Colon (tissue), 2 donors: ENCODE data around the gene CENPQ.

Source experiments
- FAIRE-seq: peaks from 2 replicates; lab custom pipeline; 2012; peaks lifted over from hg19 to GRCh38; lab: Jason Lieb, UNC
- donor health status: control.
- donor health status: control.

The CENPQ gene

DNA sequence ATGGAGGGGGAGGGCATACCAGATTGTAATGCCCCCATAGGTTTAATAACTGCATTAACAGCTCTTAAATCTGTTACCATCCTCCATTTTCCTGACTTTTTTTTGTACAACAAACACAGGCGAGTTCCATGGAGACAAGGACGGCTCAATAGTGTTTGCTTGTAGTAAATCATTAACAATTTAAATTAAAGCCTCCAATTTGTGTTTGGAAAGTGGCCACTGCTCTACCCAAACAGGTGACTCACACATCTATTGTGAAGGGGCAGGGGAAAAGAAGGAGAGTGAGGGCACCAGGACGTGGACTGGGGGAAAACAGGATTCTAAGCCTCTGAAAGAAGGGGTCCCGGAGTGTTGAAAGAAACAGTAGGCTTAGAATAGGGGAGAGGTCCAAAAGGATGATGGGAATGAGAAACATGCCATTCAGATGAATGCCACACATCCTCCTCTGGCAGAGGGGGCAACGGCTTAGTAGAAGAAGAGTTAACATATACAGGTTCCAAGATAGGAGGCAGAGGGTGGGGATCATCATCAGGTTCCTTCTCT, 43.5 kb downstream of the CENPQ start:
- no peak for FAIRE-seq

DNA sequence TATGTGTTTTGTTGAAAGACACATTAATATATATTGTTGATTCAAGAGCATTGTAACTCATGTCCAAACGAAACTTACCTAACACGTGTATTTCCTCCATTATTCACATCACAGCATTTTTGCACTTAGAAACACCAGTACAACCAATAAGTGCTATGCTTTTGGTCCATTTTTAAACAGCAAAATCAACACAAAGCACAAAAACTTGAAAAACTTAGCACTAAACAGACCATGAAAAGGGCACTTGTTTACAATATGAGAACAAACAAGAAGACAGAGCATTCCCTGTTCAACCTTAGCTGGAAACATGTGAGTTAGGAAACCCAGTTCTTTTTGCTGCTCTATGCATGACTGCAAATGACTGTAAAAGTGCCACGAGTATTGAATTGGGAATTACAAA, 46.2 kb downstream of the CENPQ start:
- no peak for FAIRE-seq

DNA sequence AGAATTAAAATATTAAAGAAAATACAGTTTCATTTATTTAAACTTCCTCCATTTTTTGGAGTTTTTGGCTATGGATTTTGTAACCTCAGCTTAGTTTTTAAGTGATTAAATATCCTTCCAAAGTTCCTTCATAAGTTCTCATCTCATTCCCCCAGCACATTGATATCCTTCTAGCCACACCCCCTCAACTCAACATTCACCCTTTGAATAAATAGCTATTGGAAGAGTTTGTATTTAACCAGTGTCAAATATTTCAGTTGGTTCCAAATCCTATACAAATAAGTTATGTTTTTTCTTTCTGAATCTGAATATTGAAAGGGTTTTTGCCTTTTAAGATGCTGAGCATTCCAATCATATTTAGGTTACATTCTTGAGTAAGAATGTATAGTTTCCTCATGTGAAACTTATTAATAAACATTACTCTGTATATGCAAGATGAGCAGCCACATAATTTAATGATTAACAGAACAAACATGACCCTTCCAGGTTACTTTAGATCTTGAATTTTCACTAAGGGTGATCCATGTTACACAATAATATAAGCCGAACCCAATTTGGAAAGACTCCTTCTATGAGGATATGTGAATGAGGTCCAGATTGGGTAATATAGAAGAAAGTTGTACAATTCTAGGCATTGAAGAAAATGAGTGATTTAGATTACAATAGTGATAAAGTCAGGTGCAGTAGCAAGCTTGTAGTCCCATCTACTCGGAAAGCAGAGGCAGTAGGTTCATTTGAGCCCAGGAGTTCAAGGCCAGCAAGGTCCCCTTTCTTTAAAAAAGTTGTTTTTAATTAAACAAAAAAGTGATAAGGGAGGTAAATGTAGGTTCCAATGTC, 50.2 kb downstream of the CENPQ start:
- FAIRE-seq = no peak

DNA sequence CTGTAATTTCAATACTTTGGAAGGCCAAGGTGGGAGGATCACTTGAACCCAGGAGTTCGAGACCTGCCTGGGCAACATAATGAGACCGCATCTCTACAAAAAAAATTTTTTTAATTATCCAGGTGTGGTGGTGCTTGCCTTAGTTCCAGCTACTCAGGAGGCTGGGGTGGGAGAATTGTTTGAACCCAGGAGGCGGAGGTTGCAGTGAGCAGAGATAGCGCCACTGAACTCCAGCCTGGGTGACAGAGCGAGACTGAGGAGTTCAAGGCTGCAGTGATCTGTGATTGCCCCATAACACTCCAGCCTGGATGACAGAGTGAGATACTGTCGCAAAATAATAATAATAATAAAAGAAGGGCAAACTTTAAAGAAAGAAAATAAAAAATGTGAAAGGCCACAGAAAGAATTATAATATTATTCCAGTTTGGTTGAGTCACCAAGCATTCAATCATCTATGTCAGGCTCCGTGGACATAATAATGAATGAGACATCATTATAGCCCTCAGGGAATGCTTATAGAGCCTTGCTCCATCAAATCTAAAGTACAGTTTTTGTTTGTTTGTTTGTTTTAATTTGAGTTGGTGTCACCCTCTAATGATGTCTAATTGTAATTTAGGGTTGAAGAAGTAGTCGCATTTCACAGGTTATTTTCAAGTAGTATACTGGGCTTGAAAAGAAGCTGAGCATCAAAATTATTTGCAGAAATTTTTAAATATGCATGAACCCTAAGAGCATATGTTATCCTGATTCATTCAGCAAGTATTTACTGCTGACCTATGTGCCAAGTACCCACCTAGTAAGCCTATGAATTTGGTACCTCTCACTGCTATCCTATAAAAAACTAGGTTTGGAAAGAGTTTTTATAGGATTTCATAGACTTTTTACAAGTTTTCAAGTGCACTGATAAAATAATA, 51.7 kb downstream of the CENPQ start:
- no peak for FAIRE-seq

DNA sequence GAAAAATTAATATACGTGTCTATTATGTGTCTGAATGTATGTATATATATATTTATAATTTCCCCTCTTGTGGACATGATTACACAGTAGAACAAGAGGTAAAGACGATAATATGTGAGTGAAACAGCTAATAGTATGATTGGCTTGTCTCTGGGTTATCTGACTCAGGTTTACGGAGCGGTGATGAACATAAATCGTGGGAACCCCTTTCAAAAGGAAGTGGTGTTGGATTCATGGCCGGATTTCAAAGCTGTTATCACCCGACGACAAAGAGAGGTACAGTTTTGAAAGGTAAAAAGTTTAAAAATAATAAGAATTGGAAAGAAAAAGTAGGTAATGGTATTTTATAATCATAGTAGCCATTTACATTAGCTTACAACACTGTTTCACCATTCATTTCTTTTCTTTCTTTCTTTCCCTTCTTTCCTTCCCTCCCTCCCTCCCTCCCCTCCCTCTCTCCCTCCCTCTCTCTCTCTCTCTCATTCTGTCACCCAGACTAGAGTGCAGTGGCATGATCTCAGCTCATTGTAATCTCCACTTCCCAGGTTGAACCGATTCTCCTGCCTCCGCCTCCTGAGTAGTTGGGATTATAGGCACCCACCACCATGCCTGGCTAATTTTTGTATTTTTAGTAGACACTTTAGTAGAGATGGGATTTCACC, 52.4 kb downstream of the CENPQ start:
- no peak for FAIRE-seq

DNA sequence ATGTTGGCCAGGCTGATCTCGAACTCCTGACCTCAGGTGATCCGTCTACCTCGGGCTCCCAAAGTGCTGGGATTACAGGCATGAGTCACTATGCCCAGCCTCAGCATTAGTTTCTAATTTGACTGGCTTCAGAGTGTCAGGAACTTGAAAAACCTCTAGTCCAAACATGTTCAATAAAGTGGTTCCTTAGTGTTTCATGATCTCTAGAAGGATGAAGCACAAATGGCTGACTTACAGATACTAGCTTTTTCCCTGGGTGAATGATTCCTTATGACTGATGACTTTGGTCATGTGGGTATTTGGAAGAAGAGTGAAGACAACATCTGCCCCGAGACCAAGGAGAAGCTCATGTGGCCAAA, 53.0 kb downstream of the CENPQ start:
- FAIRE-seq = no peak

DNA sequence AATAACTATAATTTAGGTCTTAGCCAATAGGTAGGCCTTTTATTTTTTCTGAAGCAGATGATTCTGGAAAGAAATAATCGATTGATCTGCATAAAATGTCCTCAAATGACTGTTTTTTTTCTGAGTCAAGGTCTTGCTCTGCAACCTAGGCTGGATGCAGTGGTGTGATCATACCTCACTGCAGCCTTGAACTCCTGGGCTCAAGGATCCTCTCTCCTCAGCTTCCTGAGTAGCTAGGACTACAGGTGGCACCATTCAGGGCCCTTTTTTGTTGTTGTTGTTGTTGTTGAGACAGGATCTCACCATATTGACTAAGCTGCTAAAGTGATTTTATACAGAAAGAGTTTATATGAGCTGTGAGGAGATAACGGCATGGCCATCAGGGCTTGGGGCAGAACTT, 54.7 kb downstream of the CENPQ start:
- FAIRE-seq = no peak

DNA sequence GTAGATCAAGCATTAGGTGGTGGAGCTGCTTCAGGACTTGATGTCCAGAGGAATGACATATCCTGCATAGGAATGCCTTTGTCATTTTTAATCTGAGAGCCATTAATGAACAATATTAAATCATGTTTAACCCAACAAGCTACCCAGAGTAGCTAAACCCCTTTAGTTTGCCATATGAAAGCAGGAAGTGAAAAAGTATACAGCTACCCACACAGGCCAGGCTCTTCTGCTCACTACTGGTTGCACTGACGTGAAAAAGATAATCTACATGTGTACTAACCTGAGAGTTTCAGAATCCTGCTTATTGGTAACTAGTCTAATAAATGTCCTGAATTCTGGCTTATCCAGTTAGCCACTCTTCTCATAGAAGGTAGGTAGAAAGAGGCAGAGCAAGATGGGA, 56.5 kb downstream of the CENPQ start:
- FAIRE-seq = no peak

DNA sequence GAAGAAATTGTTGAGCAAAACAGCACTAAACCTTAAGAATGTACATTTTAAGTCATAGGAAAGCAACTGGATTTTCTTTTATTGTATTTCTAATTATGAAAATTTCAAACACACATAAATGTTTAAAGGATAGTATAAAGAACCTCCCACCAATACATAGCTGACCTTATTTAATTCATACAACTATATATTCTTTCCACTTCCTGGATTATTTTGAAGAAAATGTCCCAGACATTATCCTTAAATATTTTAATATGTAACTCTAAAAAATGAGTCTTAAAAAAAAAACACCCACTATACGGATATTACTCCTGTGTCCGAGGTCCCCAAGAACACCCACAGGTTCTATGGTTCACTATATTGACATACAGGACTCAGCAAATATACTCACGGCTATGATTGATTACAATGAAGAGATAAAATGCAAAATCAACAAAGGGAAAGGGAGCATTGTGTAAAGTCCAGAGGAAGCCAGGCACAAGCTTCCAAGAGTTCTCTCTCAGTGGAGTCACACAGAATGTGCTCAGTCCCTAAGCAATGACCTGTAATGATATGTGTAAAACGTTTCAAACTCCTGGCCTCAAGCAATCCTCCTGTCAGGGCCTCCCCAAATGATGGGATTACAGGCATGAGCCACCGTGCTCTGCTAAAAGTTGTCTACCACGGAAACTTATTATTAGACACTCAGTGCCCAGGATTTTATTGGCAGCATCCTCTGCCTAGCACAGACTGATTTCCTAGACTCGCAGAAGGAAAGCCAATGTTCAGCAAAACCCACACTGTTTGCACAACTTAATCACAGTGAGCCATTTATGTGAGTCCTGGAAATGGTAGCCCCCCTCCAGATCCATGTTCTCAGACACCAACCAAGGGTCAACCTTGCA, 59.8 kb downstream of the CENPQ start:
- no peak for FAIRE-seq

DNA sequence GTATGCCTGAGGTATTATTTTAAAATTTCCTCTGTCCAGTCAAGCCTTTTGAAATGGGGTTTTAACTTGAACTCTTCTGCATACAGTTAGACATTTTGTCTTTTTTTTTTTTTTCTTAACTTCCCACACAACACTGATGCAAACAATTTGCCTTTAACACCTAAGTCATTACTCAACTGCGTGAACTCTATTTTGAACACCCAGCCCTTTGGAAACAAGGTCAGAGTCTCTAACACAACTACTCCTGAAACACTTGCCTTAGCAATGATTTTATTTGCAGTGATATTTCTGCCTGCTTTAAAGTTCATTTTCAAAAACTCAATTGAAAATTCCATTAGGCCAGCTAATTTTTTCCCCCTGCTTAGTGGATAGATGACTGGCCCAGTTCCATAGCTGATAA, 60.7 kb downstream of the CENPQ start:
- no peak for FAIRE-seq

DNA sequence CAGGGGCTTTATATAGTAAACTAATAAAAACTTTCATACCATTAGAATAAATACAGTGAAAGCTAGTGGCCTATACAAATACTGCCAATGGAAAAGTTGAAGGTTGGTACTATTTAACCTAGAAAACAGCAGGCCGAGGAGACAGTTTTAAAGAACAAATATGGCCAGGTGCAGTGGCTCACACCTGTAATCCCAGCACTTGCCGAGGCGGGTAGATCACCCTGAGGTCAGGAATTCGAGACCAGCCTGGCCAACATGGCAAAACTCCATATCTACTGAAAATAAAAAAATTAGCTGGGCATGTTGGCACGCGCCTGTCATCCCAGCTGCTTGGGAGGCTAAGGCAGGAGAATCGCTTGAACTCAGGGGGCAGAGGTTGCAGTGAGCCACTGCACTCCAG, 61.4 kb downstream of the CENPQ start:
- FAIRE-seq = no peak

DNA sequence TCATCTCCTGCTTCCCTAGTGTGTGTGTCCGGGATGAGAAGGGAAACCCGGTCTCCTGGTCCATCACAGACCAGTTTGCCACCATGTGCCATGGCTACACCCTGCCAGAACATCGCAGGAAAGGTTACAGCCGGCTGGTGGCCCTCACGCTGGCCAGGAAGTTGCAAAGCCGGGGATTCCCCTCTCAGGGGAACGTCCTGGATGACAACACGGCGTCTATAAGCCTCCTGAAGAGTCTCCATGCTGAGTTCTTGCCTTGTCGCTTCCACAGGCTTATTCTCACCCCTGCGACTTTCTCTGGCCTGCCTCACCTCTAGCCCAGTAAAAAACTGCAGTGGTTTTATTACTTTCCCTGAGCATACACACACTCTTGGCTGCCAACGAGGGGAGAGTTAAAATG, 63.4 kb downstream of the CENPQ start:
- no peak for FAIRE-seq

DNA sequence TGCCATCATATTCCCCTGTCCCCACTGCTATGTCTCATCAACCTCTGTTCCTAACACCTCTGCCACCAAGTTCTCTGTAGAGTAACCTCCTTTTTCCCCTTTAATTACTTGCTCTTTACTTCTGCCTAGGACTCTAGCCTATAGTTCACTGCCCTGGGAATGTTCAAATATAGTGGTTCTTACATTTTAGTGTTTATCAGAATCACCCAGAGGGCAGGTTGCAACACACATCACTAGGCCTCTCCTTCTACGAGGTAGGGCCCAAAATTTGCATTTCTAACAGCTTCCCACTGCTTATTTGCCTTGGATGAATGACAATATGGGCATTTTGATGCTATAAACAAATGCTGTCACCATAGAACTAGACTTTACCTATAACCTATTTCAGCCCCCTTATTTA, 64.2 kb downstream of the CENPQ start:
- no peak for FAIRE-seq

DNA sequence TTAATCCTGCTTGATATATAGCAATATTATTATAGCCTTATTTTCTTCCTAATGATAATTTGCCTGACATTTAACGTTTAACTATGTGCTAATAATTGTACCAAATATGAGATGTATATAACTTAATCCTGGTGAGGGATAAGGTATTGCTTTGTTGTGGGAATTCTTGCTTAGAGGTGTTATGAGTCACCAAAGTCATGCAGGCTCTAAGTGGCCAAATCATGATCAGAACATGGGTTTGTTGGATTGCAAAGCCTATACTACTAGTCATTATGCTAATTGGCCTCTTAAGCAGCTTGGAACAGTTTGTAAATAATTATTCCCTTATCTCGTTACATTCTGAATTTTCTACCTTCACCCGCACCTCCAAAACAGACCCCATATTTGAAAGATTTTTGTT, 65.4 kb downstream of the CENPQ start:
- FAIRE-seq = no peak

DNA sequence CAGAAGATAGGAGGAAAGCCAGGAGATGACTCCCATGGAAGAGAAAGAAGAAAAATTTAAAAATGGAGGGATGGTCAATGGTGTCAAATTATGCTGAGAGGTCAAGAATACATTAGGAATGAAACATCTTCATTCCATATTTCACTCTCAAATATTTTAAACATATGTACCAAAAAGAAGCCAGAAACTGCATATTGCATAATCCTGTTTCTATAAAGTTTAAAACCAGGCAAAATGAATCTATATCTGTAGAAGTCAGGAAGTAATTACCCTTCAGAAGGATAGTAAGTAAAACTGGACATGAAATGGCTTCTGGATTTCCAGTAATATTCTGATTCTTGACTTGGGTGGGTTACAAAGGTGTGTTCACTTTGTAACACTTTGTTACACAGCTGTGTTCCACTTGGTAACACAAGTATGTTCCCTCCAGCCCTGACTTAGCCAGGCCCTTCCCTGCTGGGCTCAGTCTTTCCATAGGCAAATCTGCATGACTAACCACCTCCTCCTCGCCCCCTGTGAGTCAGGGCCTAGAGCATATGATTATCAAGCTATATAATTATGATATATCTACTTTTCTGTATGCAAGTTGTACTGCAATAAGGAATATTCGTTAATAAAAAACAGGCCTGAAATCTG, 67.1 kb downstream of the CENPQ start:
- FAIRE-seq = no peak

DNA sequence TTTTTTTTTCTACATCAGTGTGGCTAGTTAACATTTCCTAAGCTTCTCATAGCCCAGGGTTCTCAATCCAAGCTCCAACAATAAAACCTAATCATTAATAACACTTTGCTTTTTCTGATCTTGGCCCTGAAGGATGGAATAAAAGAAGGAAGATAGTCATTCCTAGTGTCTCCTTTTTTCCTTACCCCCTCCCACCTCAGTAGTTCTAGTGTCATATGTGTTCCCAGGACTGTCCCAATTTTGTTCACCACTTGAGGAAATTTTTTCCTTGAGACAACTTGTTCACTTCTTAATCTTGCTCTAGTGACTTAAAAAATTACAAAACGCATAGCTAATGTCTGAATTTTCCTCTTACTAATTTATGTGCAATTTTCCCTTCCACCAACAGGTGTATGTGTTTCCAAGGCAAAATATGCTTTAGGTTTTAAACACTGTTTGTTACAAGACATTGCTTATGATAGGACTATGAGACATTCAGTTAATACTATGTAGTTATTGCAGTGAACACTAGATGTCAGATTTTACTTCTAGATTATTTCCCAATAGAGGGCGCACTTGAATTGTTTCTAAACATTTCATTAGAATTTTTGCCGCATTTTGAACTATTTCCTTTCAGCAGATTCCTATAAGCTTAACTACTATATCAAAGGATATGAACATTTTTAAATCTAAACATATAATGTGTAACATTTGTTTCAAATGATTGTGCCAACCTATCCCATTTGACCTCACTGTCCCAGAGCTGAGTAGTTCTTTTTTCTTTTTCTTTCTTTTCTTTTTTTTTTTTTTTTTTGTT, 68.8 kb downstream of the CENPQ start:
- peak; percentile 92 for FAIRE-seq

DNA sequence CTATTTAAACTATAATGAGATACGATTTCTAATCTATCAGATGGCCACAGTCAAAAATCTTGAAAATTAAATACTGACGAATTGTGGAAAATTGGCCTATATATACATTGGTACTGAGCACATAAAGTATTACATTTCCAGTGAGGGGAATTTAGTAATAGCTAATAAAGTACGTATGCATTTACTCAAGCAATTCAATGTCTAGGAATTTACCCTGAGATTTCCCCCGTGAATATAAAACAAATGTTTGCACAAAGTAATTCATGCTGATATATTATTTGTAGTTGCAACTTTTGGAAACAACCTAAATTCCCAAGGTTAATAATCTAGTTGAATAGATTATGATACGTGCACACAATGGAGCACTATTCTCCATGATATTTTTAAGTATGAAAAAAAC, 72.6 kb downstream of the CENPQ start:
- no peak for FAIRE-seq

DNA sequence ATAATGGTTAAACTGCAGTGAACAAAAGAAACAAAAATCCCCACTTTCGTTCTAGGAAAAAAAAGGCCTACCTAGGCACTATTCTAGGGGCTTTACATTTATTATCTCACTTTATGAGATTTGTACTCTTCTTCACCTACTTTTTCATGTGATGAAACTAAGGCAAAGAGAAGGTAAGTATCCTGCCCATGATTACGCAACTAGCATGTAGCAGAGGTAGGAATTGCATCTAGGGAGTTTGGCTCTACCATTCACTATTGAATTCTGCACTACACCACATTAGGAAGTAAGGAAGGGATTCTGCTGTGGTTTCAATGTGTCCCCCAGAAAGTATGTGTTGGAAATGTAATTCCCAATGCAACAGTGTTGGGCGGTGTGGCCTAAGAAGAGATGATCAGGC, 75.9 kb downstream of the CENPQ start:
- FAIRE-seq = no peak

DNA sequence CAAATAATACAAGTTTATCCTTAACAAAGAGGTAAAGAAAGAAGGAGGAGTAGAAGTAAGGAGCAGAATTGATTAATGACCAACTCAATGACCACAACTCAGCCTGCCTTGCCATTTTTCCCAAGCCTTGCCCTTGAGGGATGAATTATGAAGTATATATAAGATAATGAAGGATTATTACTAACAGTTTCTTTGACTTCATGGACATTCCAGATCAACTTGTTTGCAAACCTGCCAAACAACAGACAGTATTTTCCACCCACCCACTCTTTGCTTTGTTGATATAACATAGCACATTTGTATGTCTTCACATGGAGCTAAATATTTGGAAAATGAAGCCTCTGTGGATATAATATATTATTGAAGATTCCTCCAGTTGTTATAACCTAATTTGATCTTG, 77.4 kb downstream of the CENPQ start:
- FAIRE-seq = no peak

DNA sequence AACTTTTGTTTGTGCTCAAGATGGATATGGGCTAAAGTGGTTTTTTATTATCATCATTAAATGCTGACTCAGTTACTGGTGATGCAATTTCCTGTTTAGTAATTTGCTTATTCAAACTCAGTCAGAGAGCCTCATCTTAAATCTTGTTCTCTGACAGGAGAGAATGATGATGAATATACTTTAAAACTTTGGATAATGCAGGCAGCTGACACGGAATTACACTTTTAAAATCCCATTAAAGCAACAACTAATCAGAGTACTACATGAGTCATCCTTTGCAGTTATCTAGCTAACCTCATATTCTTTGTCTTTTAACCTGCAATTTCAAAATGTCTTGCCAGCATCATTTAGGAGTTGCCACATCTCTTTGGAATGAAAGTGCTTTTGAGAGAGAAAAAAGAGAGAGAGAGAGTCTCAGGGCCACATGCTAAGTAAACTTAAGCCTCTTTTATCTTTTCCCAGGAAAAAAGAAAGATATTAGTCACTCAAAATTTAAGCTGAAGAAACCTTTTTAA, 78.1 kb downstream of the CENPQ start:
- FAIRE-seq = no peak
